ENCODE results near the gene ANKS1B.

The ANKS1B gene

GRCh38 chr12:98696036-98696646 is 1288.6 kb downstream of the ANKS1B start:
- no peak for DNase-seq

DNA sequence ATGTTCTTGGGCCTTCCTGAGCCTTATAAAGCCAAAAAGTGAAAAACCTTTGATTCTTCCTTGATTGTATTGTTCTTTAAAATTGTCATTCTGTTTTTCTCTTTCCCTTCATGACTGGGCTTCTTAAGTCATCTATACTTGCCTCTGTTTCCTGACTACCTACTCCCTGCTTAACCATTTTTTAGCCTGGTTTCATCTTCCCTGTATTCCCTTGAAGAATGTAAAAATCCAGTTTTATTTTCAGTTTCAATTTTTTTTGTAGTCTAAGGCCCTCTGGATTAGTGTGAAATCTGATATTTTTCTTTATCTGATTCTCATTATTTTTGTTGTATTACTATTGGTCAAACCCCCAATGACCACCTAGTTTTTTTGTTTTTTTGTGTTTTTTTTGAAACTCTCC is 1293.4 kb downstream of the ANKS1B start:
- DNase-seq = no peak

DNA sequence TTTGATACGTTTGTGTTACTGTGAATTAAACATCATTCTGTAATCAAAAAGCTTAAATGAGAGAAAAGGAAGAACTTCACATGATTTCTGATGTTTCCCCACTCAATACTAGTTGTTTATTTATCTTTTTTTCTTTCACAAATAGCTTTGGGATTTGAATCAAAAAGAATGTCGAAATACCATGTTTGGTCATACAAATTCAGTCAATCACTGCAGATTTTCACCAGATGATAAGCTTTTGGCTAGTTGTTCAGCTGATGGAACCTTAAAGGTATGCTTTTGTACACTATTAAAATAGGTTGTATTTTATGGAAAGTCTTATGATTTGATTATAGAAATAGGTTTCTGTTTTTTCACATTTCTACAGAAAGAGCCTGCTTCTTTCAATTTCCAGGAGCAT is 1298.1 kb downstream of the ANKS1B start:
- no peak for DNase-seq
